HFFc6 (cell line): ENCODE results near the gene RAB27B. TPM values are rescaled to one million over a fixed set of nuclear protein-coding genes. Genes with fewer than 3 reads are reported as not detected.

Source experiments
- DNase-seq: peaks from one replicate; pipeline ENCODE4 v3.0.0-alpha.2; 2018
- H3K27ac Mint-ChIP-seq: 2 replicates; pipeline ENCODE4 v1.8.0; 2020; ENCODE audit warnings: mild to moderate bottlenecking, mixed read lengths
- H3K27me3 Mint-ChIP-seq: 2 replicates; pipeline ENCODE4 v1.8.0; 2021; ENCODE audit warnings: mild to moderate bottlenecking, moderate library complexity, mixed read lengths; ENCODE audit not compliant: insufficient read depth
- H3K36me3 Mint-ChIP-seq: 2 replicates; pipeline ENCODE4 v1.8.0; 2021; ENCODE audit warnings: low read depth, mixed read lengths
- H3K4me1 Mint-ChIP-seq: 2 replicates; pipeline ENCODE4 v1.8.0; 2020; ENCODE audit warnings: low read depth, mixed read lengths
- H3K4me3 Mint-ChIP-seq: 2 replicates; pipeline ENCODE4 v1.8.0; 2020; ENCODE audit warnings: mild to moderate bottlenecking, moderate library complexity, mixed read lengths
- H3K9me3 Mint-ChIP-seq: 2 replicates; pipeline ENCODE4 v1.8.0; 2020; ENCODE audit warnings: mild to moderate bottlenecking, mixed read lengths
- total RNA-seq, 6 experiments: library from RNA; stranded (reverse); fragmentation: NEBNext Ultra II Directional; extraction: Animal tissue kit (Norgen Biotek cat#: 25700); gene quantifications; 2 replicates in 1 of 6; 3 replicates in 5 of 6; pipeline ENCODE4 v1.2.3, GENCODE V29; 2021
- TF ChIP-seq, protein P1 (sequence below): fragments of 200-600 bp; sonication (generic); IDR thresholded peaks from 2 replicates; pipeline ENCODE4 v1.5.0; 2021; ENCODE audit warnings: antibody characterized with exemption, mild to moderate bottlenecking

The RAB27B gene
- total RNA-seq, 6 experiments from 2014 or later: 0.34 to 2.2 (median 0.79) TPM

- no peaks in the 10 kb centered on the region for H3K9me3 Mint-ChIP-seq
- no peaks in the 10 kb centered on the region for H3K27me3 Mint-ChIP-seq
- no peaks in the 10 kb centered on the region; the same call in 1 of the 2 replicates for H3K4me1 Mint-ChIP-seq
- no peak for DNase-seq
- no peaks in the 10 kb centered on the region for H3K36me3 Mint-ChIP-seq
- TF ChIP-seq, protein P1, sequence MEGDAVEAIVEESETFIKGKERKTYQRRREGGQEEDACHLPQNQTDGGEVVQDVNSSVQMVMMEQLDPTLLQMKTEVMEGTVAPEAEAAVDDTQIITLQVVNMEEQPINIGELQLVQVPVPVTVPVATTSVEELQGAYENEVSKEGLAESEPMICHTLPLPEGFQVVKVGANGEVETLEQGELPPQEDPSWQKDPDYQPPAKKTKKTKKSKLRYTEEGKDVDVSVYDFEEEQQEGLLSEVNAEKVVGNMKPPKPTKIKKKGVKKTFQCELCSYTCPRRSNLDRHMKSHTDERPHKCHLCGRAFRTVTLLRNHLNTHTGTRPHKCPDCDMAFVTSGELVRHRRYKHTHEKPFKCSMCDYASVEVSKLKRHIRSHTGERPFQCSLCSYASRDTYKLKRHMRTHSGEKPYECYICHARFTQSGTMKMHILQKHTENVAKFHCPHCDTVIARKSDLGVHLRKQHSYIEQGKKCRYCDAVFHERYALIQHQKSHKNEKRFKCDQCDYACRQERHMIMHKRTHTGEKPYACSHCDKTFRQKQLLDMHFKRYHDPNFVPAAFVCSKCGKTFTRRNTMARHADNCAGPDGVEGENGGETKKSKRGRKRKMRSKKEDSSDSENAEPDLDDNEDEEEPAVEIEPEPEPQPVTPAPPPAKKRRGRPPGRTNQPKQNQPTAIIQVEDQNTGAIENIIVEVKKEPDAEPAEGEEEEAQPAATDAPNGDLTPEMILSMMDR: no peak
- no peak overlapping the region for H3K4me3 Mint-ChIP-seq
- H3K27ac Mint-ChIP-seq: no peak overlapping the region
Observed at GRCh38 chr18:54942144-54942543, 113.9 kb downstream of the RAB27B start.

GRCh38 chr18:54942569-54942968, 114.3 kb downstream of the RAB27B start:
- H3K9me3 Mint-ChIP-seq: no peaks in the 10 kb centered on the region
- TF ChIP-seq, protein P1: no peak
- H3K27ac Mint-ChIP-seq: no peak overlapping the region

More at GRCh38 chr18:54942569-54942968, 114.3 kb downstream of the RAB27B start:
- DNase-seq: no peak
- H3K4me1 Mint-ChIP-seq: no peaks in the 10 kb centered on the region; the same call in 1 of the 2 replicates
- H3K36me3 Mint-ChIP-seq: no peaks in the 10 kb centered on the region
- no peak overlapping the region for H3K4me3 Mint-ChIP-seq
- H3K27me3 Mint-ChIP-seq: no peaks in the 10 kb centered on the region

Other genes with a start within 250 kb of the RAB27B start
- not detected for gene DYNAP, start 237.2 kb upstream of the RAB27B start, total RNA-seq
- under 1 TPM; 0.05 to 0.40 (median 0.14) TPM for gene CCDC68, start 131.0 kb downstream of the RAB27B start, total RNA-seq